ENCODE results near the gene MAD1L1.

DNA sequence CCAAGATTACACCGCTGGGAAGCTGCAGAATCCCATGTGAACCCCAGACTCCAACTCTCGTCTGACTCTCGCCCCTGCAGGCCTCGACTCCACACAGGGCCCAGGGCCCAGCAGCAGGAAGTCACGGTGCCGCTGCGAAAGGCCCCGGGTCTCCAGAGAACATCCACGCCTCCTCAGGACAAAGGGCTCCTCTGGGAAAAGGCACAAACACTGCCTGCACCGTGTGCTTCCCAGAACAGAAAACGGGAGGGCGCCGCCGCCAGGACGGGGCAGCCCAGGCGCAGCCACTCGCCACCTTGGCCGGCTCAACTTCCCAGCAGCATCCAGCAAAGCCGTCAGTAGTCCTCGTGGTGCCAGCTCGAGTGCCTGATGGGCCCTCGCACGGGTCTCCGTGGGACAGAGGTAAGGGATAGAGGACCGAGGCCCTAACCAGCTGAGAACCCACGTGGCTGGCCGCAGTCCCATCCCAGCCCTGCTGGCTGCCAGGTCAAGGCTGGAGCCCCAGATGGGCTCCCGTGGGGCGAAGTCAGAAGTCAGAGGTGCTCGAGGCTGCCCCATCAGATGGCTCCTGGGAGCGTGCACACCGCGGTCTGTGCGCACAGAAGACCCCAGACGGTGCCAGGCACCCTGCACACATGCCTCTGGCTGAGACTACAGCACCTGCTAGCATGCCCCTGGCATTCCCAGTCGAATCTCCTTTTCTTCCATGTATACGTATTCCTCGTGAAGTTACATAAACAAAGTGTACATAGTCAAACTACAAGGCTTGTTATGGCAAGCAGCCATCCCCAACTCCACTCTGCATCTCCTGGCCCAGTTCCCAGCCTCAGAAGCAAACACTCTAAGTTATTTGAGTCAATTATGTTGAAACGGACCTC is 60.2 kb downstream of the MAD1L1 start:
- TF ChIP-seq, protein P1, sequence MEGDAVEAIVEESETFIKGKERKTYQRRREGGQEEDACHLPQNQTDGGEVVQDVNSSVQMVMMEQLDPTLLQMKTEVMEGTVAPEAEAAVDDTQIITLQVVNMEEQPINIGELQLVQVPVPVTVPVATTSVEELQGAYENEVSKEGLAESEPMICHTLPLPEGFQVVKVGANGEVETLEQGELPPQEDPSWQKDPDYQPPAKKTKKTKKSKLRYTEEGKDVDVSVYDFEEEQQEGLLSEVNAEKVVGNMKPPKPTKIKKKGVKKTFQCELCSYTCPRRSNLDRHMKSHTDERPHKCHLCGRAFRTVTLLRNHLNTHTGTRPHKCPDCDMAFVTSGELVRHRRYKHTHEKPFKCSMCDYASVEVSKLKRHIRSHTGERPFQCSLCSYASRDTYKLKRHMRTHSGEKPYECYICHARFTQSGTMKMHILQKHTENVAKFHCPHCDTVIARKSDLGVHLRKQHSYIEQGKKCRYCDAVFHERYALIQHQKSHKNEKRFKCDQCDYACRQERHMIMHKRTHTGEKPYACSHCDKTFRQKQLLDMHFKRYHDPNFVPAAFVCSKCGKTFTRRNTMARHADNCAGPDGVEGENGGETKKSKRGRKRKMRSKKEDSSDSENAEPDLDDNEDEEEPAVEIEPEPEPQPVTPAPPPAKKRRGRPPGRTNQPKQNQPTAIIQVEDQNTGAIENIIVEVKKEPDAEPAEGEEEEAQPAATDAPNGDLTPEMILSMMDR (IDR thresholded peaks at IDR 0.05): no peak
- no peak for TF ChIP-seq POLR2A (IDR thresholded peaks at IDR 0.05)
- TF ChIP-seq EP300 (IDR thresholded peaks at IDR 0.05): no peak
